CD4-positive, alpha-beta T cell treated with Interleukin-15 for 4 hours (primary cell): ENCODE measurements around the gene PYCR2.
A peak's percentile ranks its signal among the peaks of the same experiment; 100 is the strongest.

ENCODE experiments used
- DNase-seq: peaks from one replicate; pipeline ENCODE4 v3.0.0-alpha.2; 2020; ENCODE audit warnings: low spot score

The PYCR2 gene

DNA sequence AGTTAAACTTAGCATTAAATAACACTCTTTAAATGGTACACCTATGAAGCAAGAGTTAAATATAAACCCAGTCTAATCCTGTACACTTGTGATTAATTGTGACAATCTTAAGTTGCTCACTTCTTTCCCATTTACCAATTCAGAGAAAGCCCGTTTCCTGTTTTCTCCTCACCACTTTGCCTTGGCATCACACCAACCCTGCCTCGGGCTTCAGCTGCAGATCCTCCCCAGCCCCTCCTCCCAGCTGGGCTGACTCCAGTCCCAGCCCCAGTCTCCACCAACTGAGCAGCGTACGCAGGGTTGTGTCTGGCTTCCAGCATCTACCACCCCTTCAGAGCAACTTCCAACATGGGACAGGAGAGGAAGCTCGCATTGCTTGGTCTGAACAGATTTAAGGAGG, 4.1 kb downstream of the PYCR2 start:
- peak; percentile 21 for DNase-seq

DNA sequence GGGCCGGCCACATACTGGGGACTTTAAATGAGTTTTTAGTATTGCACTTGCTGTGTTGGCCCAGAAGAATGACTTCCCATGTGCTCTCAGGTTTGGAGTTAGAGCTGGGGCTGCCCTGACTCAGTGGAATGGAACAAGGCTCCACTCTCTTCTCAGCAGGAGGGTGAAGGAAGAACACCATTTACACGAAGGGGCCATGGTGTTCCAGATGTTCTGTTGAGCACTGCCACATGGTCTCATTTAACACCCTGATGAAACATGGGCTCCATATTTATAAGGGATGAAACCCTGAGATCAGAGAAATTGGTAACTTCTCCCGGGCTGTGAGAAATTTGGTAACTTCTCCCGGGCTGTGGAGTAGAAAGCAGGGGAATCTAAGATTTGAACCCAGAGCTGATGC, 5.8 kb downstream of the PYCR2 start:
- no peak for DNase-seq

GRCh38 chr1:225917536-225917935, 6.5 kb downstream of the PYCR2 start:
- DNase-seq, result no peak

DNA sequence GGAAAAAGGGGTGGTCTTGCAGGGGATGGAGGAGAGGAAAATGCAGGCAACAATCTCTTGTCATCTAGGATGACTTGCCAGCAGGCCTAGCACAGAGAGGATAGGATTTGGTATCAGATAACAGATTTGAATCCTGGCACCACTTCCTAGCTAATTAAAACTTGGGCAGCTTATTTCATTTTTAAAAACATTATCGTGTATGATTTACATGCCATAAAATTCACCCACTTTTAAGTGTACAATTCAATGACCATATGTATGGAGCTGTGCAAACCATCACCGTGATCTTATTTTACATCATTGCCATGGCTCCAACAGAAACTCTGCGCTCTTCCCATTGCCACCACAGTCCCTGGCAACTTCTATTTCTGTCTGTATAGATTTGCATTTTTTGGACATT, 6.9 kb downstream of the PYCR2 start:
- DNase-seq, result no peak

DNA sequence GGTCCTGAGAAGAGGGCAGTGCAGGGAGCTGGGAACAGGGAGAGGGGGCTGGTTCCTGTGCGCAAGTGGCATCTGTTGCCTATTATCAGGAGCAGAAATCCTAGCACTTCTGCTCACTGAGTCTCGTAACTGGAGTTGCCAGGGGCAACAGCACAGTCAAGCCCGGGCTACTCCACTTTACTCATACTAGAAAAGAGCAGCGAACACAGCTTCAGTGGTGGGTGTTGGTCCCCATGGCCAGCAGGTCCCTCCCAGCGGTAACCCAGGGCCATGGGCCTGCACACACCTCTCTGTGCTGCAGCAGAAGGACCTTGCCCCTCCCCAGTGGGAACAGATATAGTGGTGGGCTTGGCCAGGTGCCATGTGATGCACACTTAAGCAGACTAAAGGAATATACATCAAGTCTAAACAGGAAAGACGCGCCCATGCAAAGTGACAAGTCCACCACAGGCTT, 8.5 kb downstream of the PYCR2 start:
- DNase-seq, result no peak

GRCh38 chr1:225914947-225915346, 9.1 kb downstream of the PYCR2 start:
- no peak for DNase-seq

DNA sequence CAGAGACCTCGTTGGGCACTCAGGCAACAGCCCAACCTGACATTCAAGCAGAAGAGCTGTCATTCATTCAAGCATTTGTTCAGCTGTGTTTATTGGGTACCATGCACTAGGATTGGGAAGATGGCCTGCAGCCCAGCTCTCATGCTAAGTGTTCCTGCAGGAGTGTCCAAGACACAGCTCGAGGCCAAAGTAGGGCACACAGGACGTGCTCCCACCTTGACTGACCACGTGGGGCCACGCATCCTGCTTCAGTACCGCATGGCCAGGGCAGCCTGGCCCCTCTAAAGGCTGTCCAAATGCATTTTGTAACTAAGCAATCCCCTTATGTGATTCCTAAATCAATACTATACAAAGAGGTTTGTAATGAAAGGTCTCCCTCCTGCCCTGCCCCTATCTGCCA, 9.7 kb downstream of the PYCR2 start:
- no peak for DNase-seq

DNA sequence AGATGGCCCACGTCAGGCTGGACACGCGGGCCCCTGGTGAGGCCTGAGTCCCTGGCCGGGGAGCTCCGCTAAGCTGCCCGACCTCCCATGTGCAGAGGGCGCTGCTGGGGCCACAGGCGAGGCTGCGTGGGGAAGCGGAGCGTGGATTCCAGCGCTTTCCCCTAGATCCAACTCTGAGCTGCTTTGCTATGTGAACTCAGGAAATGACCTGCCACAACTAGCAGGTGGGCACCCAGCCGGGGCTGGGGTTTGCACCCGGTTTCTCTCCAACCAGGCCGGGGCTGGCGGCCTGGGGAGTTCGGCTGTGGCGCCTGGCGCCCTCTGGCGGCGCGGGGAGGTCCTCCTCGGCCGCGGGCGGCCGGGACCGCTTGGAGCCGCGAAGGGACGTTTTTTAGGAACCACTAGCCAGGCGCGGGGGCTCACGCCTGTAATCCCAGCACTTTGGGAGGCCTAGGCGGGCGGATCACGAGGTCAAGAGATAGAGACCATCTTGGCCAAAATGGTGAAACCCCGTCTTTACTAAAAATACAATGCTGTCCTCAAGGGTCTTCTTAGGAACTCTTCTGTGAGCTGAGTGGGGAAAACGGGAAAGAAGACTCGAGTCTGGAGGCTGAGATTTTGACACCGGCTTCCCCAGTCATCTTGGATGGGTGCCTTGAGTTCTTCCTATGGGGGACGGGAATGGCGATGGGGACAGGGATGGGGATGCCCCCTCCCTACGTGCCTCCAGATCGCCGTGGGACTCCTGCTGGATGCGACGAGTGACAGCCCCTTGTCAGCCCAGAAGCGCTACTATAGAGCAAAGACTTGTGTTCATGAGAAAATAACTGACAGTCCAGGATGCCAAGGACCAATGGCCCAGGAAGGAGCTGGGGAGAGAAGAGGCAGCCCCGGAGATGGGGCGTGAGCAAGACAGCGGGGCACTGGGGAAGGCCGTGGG, 12.6 kb downstream of the PYCR2 start:
- DNase-seq, result peak; percentile 67

- DNase-seq, result no peak
Observed at GRCh38 chr1:225909477-225909876, 14.6 kb downstream of the PYCR2 start.

DNA sequence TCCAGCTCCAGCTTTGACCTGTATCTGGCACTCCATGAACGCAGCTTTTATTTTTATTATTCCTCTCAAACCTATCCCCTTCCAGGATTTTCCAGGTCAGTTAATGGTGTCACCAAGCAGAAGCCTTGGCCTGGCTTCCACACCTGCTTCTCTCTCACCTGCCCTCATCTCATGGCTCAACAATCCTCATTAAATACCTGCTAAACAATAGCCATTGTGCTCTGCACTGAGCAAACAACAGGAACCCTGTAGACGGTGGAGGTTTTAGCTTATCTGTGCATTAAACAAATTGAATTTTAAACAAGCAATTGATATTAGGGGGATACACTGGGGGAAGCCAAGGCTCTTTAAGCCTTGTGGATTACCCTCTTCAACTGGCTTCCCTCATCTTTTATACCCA, 15.3 kb downstream of the PYCR2 start:
- no peak for DNase-seq

DNA sequence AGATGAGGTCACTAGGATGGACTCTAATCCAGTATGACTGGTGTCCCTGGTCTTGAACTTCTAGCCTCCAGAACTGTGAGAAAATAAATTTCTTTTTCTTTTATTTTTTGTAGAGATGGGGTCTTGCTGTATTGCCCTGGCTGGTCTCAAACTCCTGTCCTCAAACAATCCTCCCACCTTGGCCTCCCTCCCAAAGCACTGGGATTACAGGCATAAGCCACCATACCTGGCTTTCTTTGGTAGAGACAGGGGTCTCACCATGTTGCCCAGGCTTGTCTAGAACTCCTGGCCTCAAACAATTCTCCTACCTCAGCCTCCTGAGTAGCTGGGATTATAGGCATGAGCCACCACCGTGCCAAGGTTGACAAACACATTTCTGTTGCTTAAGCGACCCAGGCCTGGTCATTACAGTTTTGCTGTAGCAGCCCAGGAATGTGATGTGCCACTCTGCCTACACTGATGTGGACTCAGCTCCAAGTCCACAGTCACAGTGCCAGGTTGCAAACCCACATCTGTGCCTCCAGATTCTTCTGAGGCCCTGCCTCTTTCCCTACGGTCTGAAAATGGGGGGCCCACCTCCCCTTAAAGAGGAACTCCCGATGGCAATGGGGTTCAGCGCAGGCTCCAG, 15.9 kb downstream of the PYCR2 start:
- DNase-seq, result no peak

- no peak for DNase-seq
Observed at GRCh38 chr1:225907341-225907740, 16.7 kb downstream of the PYCR2 start.

GRCh38 chr1:225906467-225906866, 17.6 kb downstream of the PYCR2 start:
- no peak for DNase-seq

- DNase-seq, result no peak
Observed at GRCh38 chr1:225903623-225904022, 20.4 kb downstream of the PYCR2 start.

DNA sequence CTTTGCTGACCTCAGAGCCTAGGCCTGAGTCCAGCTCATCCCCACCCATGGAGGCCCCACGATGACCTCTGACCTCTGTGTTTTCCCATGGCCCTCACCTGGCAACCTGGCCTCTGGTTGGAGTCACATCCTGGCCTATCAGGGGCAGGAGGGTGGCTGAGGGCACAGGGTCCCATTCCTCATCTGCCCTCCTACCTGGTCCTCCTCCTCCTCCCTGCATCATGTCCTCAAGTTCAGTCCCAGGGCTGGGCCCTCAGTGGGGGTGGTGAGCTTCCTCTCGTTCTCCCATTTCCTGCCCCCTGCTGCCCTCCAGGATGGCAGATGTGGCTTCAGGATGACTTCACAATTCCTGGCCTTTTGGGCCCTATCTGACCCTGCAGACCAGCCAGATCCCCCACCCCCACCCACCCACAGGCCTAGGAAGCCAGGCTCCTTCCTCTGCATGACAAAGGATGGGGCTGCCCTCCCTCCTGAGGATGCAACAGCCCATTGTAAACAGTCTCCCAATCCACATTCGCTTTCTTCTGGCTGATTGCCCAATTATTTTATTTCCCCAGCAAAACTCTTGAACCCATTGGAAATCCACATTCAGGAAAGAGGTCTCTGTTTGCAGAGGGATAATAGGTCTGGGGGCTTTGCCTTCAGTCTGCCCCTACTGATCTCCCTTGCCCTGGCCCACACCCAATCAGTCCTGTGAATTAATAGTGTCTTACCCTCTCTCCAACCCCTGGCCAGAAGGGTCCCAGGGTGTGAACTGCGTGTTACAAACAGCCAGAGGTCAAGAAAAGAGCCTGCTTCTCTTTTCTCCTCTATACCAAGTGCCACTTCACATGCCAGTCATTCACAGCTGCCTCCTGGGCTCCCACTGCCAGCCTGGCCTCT, 24.8 kb downstream of the PYCR2 start:
- DNase-seq, result no peak

DNA sequence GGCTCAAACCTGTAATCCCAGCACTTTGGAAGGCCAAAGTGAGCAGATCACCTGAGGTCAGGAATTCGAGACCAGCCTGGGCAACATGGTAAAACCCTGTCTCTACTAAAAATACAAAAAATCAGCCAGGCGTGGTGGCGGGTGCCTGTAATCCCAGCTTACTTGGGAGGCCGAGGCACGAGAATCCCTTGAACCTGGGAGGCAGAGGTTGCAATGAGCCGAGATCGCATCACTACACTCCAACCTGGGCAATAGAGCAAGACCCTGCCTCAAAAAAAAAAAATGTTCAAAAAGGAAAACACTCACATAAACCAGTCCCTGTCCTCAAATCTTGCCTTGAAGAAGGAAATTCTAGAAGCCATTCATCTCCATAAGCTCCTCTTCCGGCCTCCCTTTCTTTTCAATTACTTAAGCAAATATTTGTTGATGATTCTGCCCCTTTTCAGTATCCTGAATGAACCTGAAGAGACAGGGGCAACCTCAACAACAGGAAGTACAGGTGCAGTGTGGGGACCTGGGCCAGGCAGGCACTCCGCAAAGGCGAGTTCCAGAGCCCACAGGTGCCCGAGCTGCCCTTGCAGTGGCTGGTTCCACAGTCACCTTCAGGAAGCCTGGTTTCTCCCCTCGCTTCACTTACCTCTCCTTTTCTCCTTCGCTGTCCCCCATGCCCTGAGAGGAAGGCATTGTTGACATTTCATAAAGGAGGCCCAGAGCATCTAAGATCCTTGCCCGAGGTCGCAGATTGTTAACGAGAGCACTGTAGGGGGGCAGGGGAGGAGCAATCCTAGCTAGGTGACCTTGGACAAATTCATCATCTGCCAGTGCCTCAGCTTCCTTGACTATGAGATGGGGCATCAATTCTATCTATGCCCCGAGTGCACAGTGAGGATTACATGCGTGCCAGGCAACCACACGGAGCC, 26.2 kb downstream of the PYCR2 start:
- peak; percentile 27 for DNase-seq

- DNase-seq, result peak; percentile 87
Observed at GRCh38 chr1:225896937-225897549, 27.0 kb downstream of the PYCR2 start.

DNA sequence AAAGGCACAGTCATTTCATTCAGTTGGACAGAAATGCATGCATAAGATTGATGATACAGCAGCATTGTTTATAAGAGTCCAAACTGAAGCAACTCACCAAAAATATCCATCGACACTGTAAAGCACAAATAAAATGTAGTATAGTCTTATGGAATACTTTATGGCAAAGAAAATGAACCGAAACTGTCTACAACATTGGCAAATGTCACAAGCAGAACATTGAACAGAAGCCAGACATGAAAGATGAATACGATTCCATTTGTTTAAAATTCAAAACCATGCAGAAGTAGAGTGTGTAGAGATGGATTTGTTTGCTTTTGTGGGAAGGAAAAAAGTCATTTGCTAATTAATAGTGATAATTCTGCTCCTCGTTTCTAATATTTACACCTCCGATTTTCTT, 27.6 kb downstream of the PYCR2 start:
- no peak for DNase-seq

GRCh38 chr1:225892307-225892706, 31.7 kb downstream of the PYCR2 start:
- no peak for DNase-seq

- DNase-seq, result no peak
Observed at GRCh38 chr1:225891229-225891972, 32.6 kb downstream of the PYCR2 start.
